ENCODE results near the gene R3HDM4. TPM values are rescaled to one million over a fixed set of nuclear protein-coding genes. Genes with fewer than 3 reads are reported as not detected.

Gene R3HDM4
- total and polyA plus RNA-seq, 10 of the 15 experiments (the other 5 are each of a cell fraction or from before 2014, with no cell fraction given): 1.3 to 65.8 (median 27.7) TPM

GRCh38 chr19:947707-948539 lies 34.9 kb upstream of the R3HDM4 start (continued):
- TF ChIP-seq NKRF (conservative IDR thresholded peaks at IDR 0.05) (peak; percentile 13; the same call in 1 of the 2 replicates), BMI1 (IDR thresholded peaks at IDR 0.05; ENCODE audit: borderline replicate concordance) (peak; percentile 74), NBN (IDR thresholded peaks at IDR 0.05) (peak; percentile 85; the same call in 1 of the 2 replicates), ZNF592 (IDR thresholded peaks at IDR 0.05) (no peak), ZNF24 (IDR thresholded peaks at IDR 0.05) (no peak), GABPA (IDR thresholded peaks at IDR 0.05; ENCODE audit: low read depth) (no peak), RBBP5 (conservative IDR thresholded peaks at IDR 0.05) (no peak), MEF2A (IDR thresholded peaks at IDR 0.05; ENCODE audit: insufficient read depth, low read depth, low read length) (peak; percentile 88), E2F4 (IDR thresholded peaks at IDR 0.05; ENCODE audit: low read depth, low read length) (0 out of 2 replicates have a peak, but pooled peaks have one; percentile 8), CREB1 (IDR thresholded peaks at IDR 0.05; ENCODE audit: low read depth) (peak; percentile 70), RAD21 (IDR thresholded peaks at IDR 0.05; ENCODE audit: insufficient read depth, low read depth, low read length) (0 out of 2 replicates have a peak, but pooled peaks have one; percentile 17), REST (IDR thresholded peaks at IDR 0.05; ENCODE audit: low read depth, low read length) (0 out of 2 replicates have a peak, but pooled peaks have one; percentile 10), RB1 (IDR thresholded peaks at IDR 0.05; ENCODE audit: borderline replicate concordance) (no peak), ATF7 (IDR thresholded peaks at IDR 0.05; ENCODE audit: low read depth) (peak; percentile 61), YBX1 (IDR thresholded peaks at IDR 0.05) (no peak)

Measured in GM12878 (cell line).